DMS53 treated with DMSO at 0.1 percent for 48 hours (cell line): ENCODE results near the gene SIK3.

Experiments used
- DNase-seq: peaks from one replicate; lab custom pipeline; 2025; ENCODE audit not compliant: unreplicated experiment; lab: John Stamatoyannopoulos, UW

The SIK3 gene

GRCh38 chr11:116972691-116973090, 125.5 kb downstream of the SIK3 start:
- DNase-seq = no peak

- no peak for DNase-seq
Measured at GRCh38 chr11:116970485-116971292, 127.5 kb downstream of the SIK3 start.

DNA sequence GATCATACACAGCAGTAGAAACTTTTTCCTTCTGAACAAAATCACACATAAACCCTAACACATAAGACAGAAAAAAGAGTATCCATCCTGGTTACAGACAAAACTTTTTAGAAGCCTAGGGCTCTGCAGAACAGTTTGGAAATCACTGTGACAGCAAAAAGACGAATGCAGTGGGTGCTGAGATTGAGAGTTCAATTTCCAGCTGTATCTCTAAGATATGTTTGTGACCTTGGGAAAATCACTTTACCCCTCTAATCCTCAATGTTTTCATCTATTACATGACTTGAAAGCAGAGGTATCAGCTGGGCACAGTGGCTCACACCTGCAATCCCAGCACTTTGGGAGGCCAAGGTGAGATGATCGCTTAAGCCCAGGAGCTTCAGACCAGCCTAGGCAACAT, 128.5 kb downstream of the SIK3 start:
- no peak for DNase-seq

DNA sequence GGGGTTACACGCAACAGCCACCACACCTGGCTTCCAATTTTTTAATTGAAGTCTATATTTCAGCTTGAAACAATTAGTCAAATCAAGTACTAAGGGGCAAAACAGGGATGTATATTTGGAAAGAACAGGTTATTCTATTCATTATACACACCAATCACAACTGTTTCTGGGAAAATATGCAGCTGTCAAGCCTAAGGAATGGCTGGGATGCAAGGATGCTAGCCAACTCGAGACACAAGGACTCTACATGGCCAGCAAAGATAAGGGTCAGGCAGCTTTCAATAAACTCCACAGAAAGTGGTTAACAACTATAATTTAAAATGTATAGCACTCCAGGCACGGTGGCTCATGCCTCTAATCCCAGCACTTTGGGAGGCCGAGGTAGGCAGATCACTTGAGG, 134.0 kb downstream of the SIK3 start:
- DNase-seq = no peak

- no peak for DNase-seq
Measured at GRCh38 chr11:116963813-116964212, 134.4 kb downstream of the SIK3 start.

DNA sequence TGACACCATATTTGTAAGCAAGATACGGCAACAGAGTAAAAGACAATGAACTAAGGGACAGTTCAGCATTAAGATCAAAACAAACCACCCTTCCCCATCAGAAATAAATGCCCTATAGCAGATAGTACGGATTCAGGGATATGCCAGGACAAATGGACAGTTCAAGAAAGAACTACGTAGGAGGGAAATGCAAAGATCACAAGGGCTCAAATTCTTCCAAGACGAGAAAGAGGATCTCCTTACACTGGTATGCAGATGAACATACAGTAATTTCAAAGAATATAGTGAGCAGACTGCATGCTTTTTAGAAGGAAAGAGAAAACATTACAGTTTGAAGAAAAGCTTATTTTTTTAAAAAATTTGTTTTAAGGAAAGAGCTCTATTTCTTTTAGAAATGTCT, 136.1 kb downstream of the SIK3 start:
- no peak for DNase-seq

DNA sequence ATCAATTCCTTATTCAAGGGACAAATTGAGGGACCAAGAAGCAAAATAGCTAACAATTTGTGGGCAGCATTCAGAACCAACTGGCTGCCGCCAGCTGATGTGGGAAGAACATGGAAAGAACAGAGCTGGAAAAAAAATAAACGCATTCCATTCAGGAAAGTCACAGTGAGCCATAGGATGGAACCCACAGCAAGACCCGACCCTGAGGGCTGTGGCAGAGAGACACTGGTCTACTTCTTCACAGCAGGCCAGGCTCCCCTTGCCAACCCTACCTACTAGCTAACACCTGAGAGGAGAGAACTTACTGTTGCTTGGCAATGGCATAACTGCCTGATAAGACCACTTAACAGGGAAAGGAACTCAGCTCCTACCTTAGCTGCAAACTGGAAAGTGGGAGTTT, 137.3 kb downstream of the SIK3 start:
- no peak for DNase-seq

DNA sequence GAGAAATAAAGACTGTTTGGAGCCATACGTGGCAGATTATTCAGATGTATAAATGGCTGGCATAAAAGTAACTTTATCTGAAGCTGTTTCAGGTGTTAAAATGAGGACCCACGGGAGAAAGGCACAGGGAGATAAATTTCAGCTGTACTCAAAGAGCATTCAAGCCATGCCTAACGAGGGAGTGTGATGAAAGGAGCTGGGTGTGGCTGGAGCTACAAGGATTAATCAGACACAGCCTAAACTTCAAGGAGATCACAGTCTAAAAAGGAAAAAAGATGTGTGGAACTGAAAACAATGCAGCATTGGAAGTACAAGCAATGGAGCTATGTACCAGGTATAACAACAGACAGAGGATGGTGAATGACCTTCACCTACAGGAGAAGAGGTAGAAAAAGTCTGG, 140.0 kb downstream of the SIK3 start:
- DNase-seq = no peak

- no peak for DNase-seq
Measured at GRCh38 chr11:116955949-116956348, 142.3 kb downstream of the SIK3 start.

GRCh38 chr11:116955548-116955947, 142.7 kb downstream of the SIK3 start:
- DNase-seq = no peak

- no peak for DNase-seq
Measured at GRCh38 chr11:116953530-116954285, 144.5 kb downstream of the SIK3 start.

- DNase-seq = no peak
Measured at GRCh38 chr11:116951762-116952161, 146.5 kb downstream of the SIK3 start.

GRCh38 chr11:116950210-116950609, 148.0 kb downstream of the SIK3 start:
- no peak for DNase-seq

GRCh38 chr11:116948391-116948790, 149.8 kb downstream of the SIK3 start:
- DNase-seq = no peak

DNA sequence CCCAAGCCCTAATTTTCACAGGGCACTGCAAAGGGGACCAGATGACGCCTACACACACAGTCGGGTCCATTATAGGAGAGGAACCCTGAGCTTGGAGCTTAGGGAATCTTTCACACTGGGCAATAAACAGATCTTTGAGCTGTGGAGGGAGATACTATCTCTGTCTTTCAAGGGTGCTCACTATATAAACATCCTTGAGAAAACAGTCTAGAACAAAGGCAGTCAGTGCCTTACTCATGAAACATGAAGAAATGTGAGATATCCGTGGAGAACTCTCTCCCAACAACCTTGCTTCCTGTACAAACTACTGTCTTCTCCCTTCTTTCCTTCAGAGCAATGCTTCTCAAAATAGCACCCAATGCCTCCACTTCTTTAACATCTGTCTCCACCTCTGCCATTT, 151.8 kb downstream of the SIK3 start:
- no peak for DNase-seq

DNA sequence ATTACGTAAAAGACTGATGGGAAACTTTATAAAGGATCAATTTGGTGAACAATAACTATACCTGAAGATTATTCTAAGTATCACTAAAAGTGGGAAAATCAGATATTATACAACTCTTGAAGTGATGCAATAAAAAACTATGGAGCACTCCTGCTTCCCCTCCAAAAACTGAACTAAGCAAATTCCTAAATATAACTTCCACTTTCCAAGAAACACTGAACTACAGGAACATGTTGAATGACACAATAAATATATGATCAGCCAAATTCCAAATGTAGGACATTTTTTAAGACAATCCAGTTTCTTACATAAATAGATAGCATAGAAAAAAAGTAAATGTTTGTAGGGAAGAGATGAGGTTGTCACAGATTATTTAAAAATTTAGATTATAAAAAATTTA, 158.7 kb downstream of the SIK3 start:
- no peak for DNase-seq

GRCh38 chr11:116938471-116939070, 159.7 kb downstream of the SIK3 start:
- no peak for DNase-seq

DNA sequence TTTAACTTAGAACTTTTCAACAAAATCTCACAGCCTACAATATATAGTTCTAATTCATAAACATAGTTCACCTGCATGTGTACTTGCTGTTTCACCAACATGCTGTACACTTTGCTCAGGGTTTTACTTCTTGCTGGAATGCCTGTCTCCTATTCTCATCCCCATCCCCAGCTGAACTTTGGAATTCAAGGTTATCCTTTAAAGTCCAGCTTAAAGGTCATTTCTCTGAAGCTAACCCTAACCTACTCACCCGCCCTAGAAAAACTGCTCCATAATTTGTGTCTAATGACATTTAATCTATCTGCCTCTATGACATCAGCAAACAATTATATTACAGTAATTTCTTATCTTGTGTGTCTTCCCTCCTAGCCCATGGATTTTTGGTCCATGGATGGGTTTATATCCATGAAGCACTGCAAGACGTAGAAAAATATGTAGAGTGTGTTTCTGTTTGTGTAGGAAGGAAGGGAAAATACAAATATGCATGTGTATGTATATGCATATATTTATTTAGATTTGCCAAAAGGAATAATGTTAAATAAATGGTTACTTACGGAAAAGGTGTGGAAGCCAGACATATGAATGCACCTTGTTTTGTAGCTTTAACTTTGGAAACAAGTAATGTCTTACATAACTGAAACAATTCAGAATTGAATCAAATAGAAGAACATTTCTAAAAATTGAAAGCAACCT, 161.3 kb downstream of the SIK3 start:
- no peak for DNase-seq

GRCh38 chr11:116935514-116935913, 162.7 kb downstream of the SIK3 start:
- DNase-seq = no peak

- DNase-seq = no peak
Measured at GRCh38 chr11:116935089-116935488, 163.1 kb downstream of the SIK3 start.

DNA sequence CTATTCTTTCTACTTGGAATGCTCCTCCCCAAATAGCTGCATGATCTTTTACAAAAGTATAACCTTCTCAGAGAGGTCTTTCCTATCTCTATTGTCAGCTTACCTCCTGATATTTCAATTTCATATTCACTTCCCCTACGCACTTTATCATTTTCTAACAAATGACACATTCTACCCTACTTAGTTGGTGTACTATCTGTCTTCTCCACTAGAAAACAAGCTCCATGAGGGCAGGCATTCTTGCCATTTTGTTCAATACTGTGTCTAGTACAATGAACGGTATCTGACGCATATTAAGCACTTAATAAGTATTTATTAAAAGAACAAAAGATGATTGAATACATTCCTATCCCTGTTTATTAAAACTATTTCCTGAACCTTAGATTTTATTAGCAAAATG, 164.3 kb downstream of the SIK3 start:
- DNase-seq = no peak

DNA sequence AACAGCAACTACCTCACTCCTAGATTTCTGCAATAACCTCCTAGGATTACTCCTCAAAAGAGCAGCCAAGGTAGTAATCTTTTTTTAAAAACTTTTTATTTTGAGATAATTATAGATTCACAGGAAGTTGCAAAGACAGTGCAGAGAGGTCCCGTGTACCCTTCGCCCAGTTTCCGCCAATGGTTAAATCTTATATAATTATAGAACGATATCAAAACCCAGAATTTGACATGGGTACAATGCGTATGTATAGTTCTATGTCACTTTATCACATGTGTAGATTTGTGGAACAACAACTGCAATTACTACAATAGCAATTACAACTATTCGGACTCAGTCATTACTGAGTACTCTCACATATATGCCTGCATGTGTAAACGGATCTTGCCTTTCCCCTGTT, 166.0 kb downstream of the SIK3 start:
- DNase-seq = no peak
